ENCODE measurements around the gene DNAJB13. TPM values are rescaled to one million over a fixed set of nuclear protein-coding genes. Genes with fewer than 3 reads are reported as not detected.

The DNAJB13 gene
- total RNA-seq, 1 donor from 2014 or later, result not detected

GRCh38 chr11:74011360-74012073, 60.7 kb downstream of the DNAJB13 start:
- no peak for DNase-seq (ENCODE audit: low read depth)
- Histone ChIP-seq H3K4me3 (ENCODE audit: low read depth, low read length) (no peak overlapping the region), H3K27me3 (ENCODE audit: control insufficient read depth, insufficient read depth, low read length) (no peaks in the 10 kb centered on the region), H3K36me3 (ENCODE audit: control insufficient read depth, insufficient read depth, low read length) (no peaks in the 10 kb centered on the region)
- no peak for TF ChIP-seq CTCF (IDR thresholded peaks at IDR 0.05; ENCODE audit: insufficient read depth, low read length, poor library complexity, severe bottlenecking)

- no peak for TF ChIP-seq CTCF (IDR thresholded peaks at IDR 0.05; ENCODE audit: insufficient read depth, low read length, poor library complexity, severe bottlenecking)
- Histone ChIP-seq H3K36me3 (ENCODE audit: control insufficient read depth, insufficient read depth, low read length) (no peaks in the 10 kb centered on the region), H3K27me3 (ENCODE audit: control insufficient read depth, insufficient read depth, low read length) (no peaks in the 10 kb centered on the region), H3K4me3 (ENCODE audit: low read depth, low read length) (no peak overlapping the region)
- no peak for DNase-seq (ENCODE audit: low read depth)
These were observed 61.4 kb downstream of the DNAJB13 start for GRCh38 chr11:74012074-74012809.

- Histone ChIP-seq H3K4me3 (ENCODE audit: low read depth, low read length) (no peak overlapping the region), H3K36me3 (ENCODE audit: control insufficient read depth, insufficient read depth, low read length) (no peaks in the 10 kb centered on the region), H3K27me3 (ENCODE audit: control insufficient read depth, insufficient read depth, low read length) (no peaks in the 10 kb centered on the region)
- TF ChIP-seq CTCF (IDR thresholded peaks at IDR 0.05; ENCODE audit: insufficient read depth, low read length, poor library complexity, severe bottlenecking), result no peak
- DNase-seq (ENCODE audit: low read depth), result no peak
These were observed 62.3 kb downstream of the DNAJB13 start for GRCh38 chr11:74013141-74013540.

GRCh38 chr11:74014880-74015279, 64.1 kb downstream of the DNAJB13 start:
- no peak for TF ChIP-seq CTCF (IDR thresholded peaks at IDR 0.05; ENCODE audit: insufficient read depth, low read length, poor library complexity, severe bottlenecking)
- Histone ChIP-seq H3K4me3 (ENCODE audit: low read depth, low read length) (no peak overlapping the region), H3K27me3 (ENCODE audit: control insufficient read depth, insufficient read depth, low read length) (no peaks in the 10 kb centered on the region), H3K36me3 (ENCODE audit: control insufficient read depth, insufficient read depth, low read length) (no peaks in the 10 kb centered on the region)
- no peak for DNase-seq (ENCODE audit: low read depth)

GRCh38 chr11:74015919-74016684, 65.3 kb downstream of the DNAJB13 start:
- no peaks in the 10 kb centered on the region for H3K36me3 ChIP-seq (ENCODE audit: control insufficient read depth, insufficient read depth, low read length)
- no peak for DNase-seq (ENCODE audit: low read depth)
- H3K4me3 ChIP-seq (ENCODE audit: low read depth, low read length), result no peak overlapping the region
- no peak for TF ChIP-seq CTCF (IDR thresholded peaks at IDR 0.05; ENCODE audit: insufficient read depth, low read length, poor library complexity, severe bottlenecking)
- H3K27me3 ChIP-seq (ENCODE audit: control insufficient read depth, insufficient read depth, low read length), result no peaks in the 10 kb centered on the region

All from kidney epithelial cell (primary cell).